A673 (cell line): Measurements from ENCODE around the gene ATF6. TPM values are rescaled to one million over a fixed set of nuclear protein-coding genes. Genes with fewer than 3 reads are reported as not detected.

Experiments
- BruUV-seq: library from RNA; stranded (reverse); fragments of 400-500 nt; replicated peaks from 2 replicates; lab custom pipeline; 2021; lab: Mats Ljungman, UMichigan
- CTCF ChIA-PET: fragments of 300-600 bp; sonication (Branson Sonifier 250); formaldehyde crosslinking; loops from one replicate; lab custom pipeline; 2022; ENCODE audit warnings: antibody characterized with exemption; lab: Charles Lee
- POLR2A ChIA-PET: fragments of 300-600 bp; sonication (Branson Sonifier 250); formaldehyde crosslinking; loops from one replicate; lab custom pipeline; 2022; ENCODE audit warnings: antibody characterized with exemption; ENCODE audit not compliant: low non-redundant PET; lab: Charles Lee
- DNase-seq: peaks from one replicate; pipeline ENCODE4 v3.0.0-alpha.2; 2015; ENCODE audit warnings: low spot score
- H3K27ac ChIP-seq: fragments of 200-600 bp; sonication (generic); 2 replicates; pipeline ENCODE4 v1.5.1; 2016; ENCODE audit warnings: mixed run types, low read depth, mild to moderate bottlenecking, mixed read lengths, antibody characterized with exemption, low read length; ENCODE audit not compliant: poor library complexity, severe bottlenecking
- H3K27me3 ChIP-seq: fragments of 200-600 bp; sonication (generic); replicated peaks from 2 replicates; pipeline ENCODE4 v1.6.1; 2017; ENCODE audit warnings: mixed run types, low read depth, mild to moderate bottlenecking, mixed read lengths, antibody characterized with exemption, low read length; ENCODE audit not compliant: insufficient read depth, poor library complexity
- H3K36me3 ChIP-seq: fragments of 200-600 bp; sonication (generic); 2 replicates; pipeline ENCODE4 v1.6.1; 2016; ENCODE audit warnings: mixed run types, mild to moderate bottlenecking, mixed read lengths, antibody characterized with exemption, low read length; ENCODE audit not compliant: insufficient read depth, poor library complexity, severe bottlenecking
- H3K4me1 ChIP-seq: fragments of 200-600 bp; sonication (generic); 2 replicates; pipeline ENCODE4 v1.6.1; 2017; ENCODE audit warnings: mixed run types, mild to moderate bottlenecking, mixed read lengths, antibody characterized with exemption, low read length; ENCODE audit not compliant: insufficient read depth, poor library complexity, severe bottlenecking
- H3K4me3 ChIP-seq: fragments of 200-600 bp; sonication (generic); 2 replicates; pipeline ENCODE4 v1.5.1; 2016; ENCODE audit warnings: low read depth, mixed run types, mild to moderate bottlenecking, mixed read lengths, low read length; ENCODE audit not compliant: poor library complexity, severe bottlenecking
- H3K9me3 ChIP-seq: fragments of 200-600 bp; sonication (generic); 2 replicates; pipeline ENCODE4 v1.6.1; 2016; ENCODE audit warnings: mixed run types, low read depth, mild to moderate bottlenecking, mixed read lengths, antibody characterized with exemption, low read length; ENCODE audit not compliant: poor library complexity, severe bottlenecking
- EZH2 ChIP-seq: fragments of 200-600 bp; sonication (generic); IDR thresholded peaks from 2 replicates; pipeline ENCODE4 v1.6.1; 2017; ENCODE audit warnings: borderline replicate concordance, low read depth, mild to moderate bottlenecking, mixed read lengths, antibody characterized with exemption, low read length; ENCODE audit not compliant: poor library complexity, severe bottlenecking
- intact Hi-C: fragments of 100-400 bp; cut with micrococcal nuclease; formaldehyde crosslinking; loops from one replicate; pipeline ENCODE4 v1.10.0; 2022; ENCODE audit not compliant: unreplicated experiment
- total RNA-seq: library from RNA; stranded (reverse); gene quantifications from 2 replicates; pipeline ENCODE4 v1.2.3, GENCODE V29; 2021
- TF ChIP-seq, protein P1 (sequence below): fragments of 300-800, 200-600 bp; sonication (generic); conservative IDR thresholded peaks from 2 replicates; pipeline ENCODE4 v1.5.1; 2017; ENCODE audit warnings: low read depth, mild to moderate bottlenecking, antibody characterized with exemption, low read length, moderate library complexity, mixed read lengths

ATF6 gene
- total RNA-seq, 1 experiment from 2014 or later, result 21.8 TPM

DNA sequence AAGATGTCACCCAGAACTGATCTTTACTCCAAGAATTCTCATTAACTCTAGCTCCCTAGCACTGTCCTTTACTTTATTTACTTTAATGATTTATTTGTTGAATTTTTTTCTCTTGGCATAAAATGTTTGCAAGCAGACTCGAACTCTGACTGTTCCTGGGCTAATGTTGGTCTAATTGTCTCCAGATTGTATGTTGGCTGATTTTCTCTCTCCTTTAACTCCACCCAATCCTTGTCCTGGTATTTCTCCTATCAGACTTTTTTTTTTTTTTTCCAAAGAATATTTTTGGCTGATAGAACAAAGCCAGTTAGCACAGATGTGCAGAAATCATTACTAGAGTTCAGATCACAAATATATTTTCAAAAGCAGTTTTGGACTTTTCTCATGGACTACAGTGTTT, 82.6 kb downstream of the ATF6 start:
- intact Hi-C loops, result no loop called here
- no TSS peak for BruUV-seq
- Histone ChIP-seq H3K36me3 (no peaks in the 10 kb centered on the region), H3K4me3 (no peak overlapping the region), H3K4me1 (no peaks in the 10 kb centered on the region), H3K9me3 (no peaks in the 10 kb centered on the region), H3K27ac (no peak overlapping the region), H3K27me3 (no peaks in the 10 kb centered on the region)
- CTCF ChIA-PET, result no interaction called here
- POLR2A ChIA-PET, result no interaction called here
- TF ChIP-seq, protein P1, sequence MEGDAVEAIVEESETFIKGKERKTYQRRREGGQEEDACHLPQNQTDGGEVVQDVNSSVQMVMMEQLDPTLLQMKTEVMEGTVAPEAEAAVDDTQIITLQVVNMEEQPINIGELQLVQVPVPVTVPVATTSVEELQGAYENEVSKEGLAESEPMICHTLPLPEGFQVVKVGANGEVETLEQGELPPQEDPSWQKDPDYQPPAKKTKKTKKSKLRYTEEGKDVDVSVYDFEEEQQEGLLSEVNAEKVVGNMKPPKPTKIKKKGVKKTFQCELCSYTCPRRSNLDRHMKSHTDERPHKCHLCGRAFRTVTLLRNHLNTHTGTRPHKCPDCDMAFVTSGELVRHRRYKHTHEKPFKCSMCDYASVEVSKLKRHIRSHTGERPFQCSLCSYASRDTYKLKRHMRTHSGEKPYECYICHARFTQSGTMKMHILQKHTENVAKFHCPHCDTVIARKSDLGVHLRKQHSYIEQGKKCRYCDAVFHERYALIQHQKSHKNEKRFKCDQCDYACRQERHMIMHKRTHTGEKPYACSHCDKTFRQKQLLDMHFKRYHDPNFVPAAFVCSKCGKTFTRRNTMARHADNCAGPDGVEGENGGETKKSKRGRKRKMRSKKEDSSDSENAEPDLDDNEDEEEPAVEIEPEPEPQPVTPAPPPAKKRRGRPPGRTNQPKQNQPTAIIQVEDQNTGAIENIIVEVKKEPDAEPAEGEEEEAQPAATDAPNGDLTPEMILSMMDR, result no peak
- TF ChIP-seq EZH2, result no peak
- DNase-seq, result no peak

DNA sequence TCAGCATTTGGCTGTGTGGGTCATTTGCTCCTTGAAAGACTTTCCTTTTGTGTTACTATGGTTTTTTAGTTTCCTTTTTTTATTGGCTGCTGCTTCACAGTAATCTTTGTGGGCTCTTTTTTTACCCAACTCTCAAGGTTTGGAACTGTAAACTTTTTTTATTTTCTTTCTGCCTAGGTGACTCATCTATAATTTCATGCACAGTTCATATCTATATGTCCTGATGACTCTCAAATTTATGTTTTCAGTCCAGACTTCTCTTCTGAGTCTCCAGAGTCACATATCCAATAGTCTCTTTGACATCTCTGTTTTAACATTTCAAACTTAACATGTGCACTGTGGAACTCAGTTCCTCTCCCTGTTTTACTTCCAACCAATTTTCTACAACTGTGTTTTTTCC, 83.4 kb downstream of the ATF6 start:
- no peaks in the 10 kb centered on the region for H3K4me1 ChIP-seq
- intact Hi-C loops, result no loop called here
- no peak overlapping the region for H3K27ac ChIP-seq
- TF ChIP-seq, protein P1, result no peak
- TF ChIP-seq EZH2, result no peak
- no peaks in the 10 kb centered on the region for H3K9me3 ChIP-seq
- no peak for DNase-seq
- no TSS peak for BruUV-seq
- peaks cover 4% of the 10 kb centered on the region for H3K36me3 ChIP-seq
- POLR2A ChIA-PET, result no interaction called here
- no peaks in the 10 kb centered on the region for H3K27me3 ChIP-seq
- no peak overlapping the region for H3K4me3 ChIP-seq
- CTCF ChIA-PET, result no interaction called here

DNA sequence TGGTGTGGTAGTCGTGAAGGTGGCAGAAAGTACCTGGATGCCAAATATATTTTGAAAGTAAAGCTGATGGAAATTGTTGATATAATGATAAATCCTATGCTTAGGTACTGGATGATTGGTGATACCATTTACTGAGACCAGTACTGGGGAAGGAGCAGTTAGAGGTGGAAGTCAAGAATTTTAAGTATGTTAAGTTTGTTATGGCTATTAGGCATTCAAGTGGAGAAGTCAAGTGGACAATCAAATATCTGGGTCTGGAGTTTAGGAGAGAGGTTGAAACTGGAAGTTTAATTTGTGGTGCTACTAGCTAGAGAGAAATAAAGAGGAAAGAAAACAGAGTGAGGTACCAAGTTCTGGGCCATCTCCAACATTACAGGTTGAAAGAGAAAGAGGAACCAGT, 89.1 kb downstream of the ATF6 start:
- Histone ChIP-seq H3K27ac (no peak overlapping the region), H3K27me3 (no peaks in the 10 kb centered on the region), H3K9me3 (no peaks in the 10 kb centered on the region), H3K4me1 (no peaks in the 10 kb centered on the region), H3K36me3 (peaks cover 4% of the 10 kb centered on the region), H3K4me3 (no peak overlapping the region)
- DNase-seq, result no peak
- intact Hi-C loops, result no loop called here
- CTCF ChIA-PET, result no interaction called here
- BruUV-seq, result no TSS peak
- TF ChIP-seq EZH2, result no peak
- TF ChIP-seq, protein P1, result no peak
- POLR2A ChIA-PET, result no interaction called here
